A549 (cell line): Measurements from ENCODE around the gene CYP27B1. TPM values are rescaled to one million over a fixed set of nuclear protein-coding genes. Genes with fewer than 3 reads are reported as not detected.

Experiments
- ATAC-seq, 2 experiments: fragments of 200-7000 bp in 1 of 2; fragments of >200 bp in 1 of 2; cut with Nextera tagmentation in 1 of 2; cut with Tn5 transposase in 1 of 2; 3 replicates each; pipeline versions ENCODE4 v1.8.0 to v1.9.1; 2018 to 2020; ENCODE audit warnings: mild to moderate bottlenecking in 1 of 2, moderate library complexity in 1 of 2
- CTCF ChIA-PET: fragments of 300-600 bp; sonication (Branson Sonifier 250); formaldehyde crosslinking; extraction: SDS; loops from one replicate; lab custom pipeline; 2021; ENCODE audit warnings: antibody characterized with exemption, inconsistent platforms; lab: Yijun Ruan, JAX
- POLR2A ChIA-PET: fragments of 350-600 bp; formaldehyde crosslinking; extraction: SDS; loops from one replicate; lab custom pipeline; 2021; ENCODE audit warnings: antibody characterized with exemption, inconsistent platforms; lab: Yijun Ruan, JAX
- DNase-seq, 2 experiments: peaks; one replicate each; pipeline versions ENCODE4 v3.0.0 to v3.0.0-alpha.2; 2011 to 2016; ENCODE audit warnings: low read depth in 1 of 2, low spot score in 1 of 2
- FAIRE-seq: peaks from 2 replicates; lab custom pipeline; 2011; peaks lifted over from hg19 to GRCh38; lab: Jason Lieb, UNC
- H3K27ac ChIP-seq, 2 experiments: fragments of >200 bp; sonication (Bioruptor Twin); formaldehyde crosslinking; 3 replicates each; pipeline ENCODE4 v1.5.1; 2016 to 2017
- H3K4me1 ChIP-seq: fragments of >200 bp; sonication (Bioruptor Twin); formaldehyde crosslinking; 3 replicates; pipeline ENCODE4 v1.6.1; 2016
- H3K4me2 ChIP-seq: fragments of >200 bp; sonication (Bioruptor Twin); formaldehyde crosslinking; 3 replicates; pipeline ENCODE4 v1.6.1; 2016
- H3K4me3 ChIP-seq: fragments of >200 bp; sonication (Bioruptor Twin); formaldehyde crosslinking; 3 replicates; pipeline ENCODE4 v1.5.1; 2016
- H3K9me3 ChIP-seq: fragments of >200 bp; sonication (Bioruptor Twin); formaldehyde crosslinking; 3 replicates; pipeline ENCODE4 v1.6.1; 2016
- CBX8 ChIP-seq: fragments of 200-600 bp; sonication (generic); IDR thresholded peaks from 2 replicates; pipeline ENCODE4 v1.6.1; 2016
- CEBPB ChIP-seq, 2 experiments: fragments of >200 bp in 1 of 2; sonication (Bioruptor Twin) in 1 of 2; formaldehyde crosslinking in 1 of 2; IDR thresholded peaks; 2 replicates each; pipeline ENCODE4 v1.6.1; 2012 to 2016
- CHD2 ChIP-seq: fragments of 150-350 bp; IDR thresholded peaks from 2 replicates; pipeline ENCODE4 v1.6.1; 2014; ENCODE audit warnings: low read length; ENCODE audit not compliant: partially characterized antibody
- CHD4 ChIP-seq: fragments of 200-600 bp; sonication (generic); IDR thresholded peaks from 2 replicates; pipeline ENCODE4 v1.6.1; 2016; ENCODE audit warnings: antibody characterized with exemption, mild to moderate bottlenecking, borderline replicate concordance
- EHF ChIP-seq: fragments of 250-450 bp; sonication (Bioruptor Pico); IDR thresholded peaks from 2 replicates; pipeline ENCODE4 v1.5.0; 2020; ENCODE audit warnings: mild to moderate bottlenecking
- ESRRA ChIP-seq: fragments of 150-350 bp; IDR thresholded peaks from 2 replicates; pipeline ENCODE4 v1.6.1; 2014; ENCODE audit warnings: mild to moderate bottlenecking, low read length, borderline replicate concordance
- FOSB ChIP-seq: fragments of 250-450 bp; sonication (Bioruptor Pico); IDR thresholded peaks from 2 replicates; pipeline ENCODE4 v1.5.0; 2020; ENCODE audit warnings: mild to moderate bottlenecking, moderate library complexity
- FOXS1 ChIP-seq: fragments of 250-450 bp; sonication (Bioruptor Pico); IDR thresholded peaks from 2 replicates; pipeline ENCODE4 v1.5.0; 2020; ENCODE audit warnings: mild to moderate bottlenecking, moderate library complexity
- GATA3 ChIP-seq: IDR thresholded peaks from 2 replicates; pipeline ENCODE4 v1.6.1; 2012; ENCODE audit warnings: borderline replicate concordance
- HDAC2 ChIP-seq: fragments of 200-600 bp; sonication (generic); IDR thresholded peaks from 2 replicates; pipeline ENCODE4 v1.6.1; 2016
- HOXA7 ChIP-seq: fragments of 250-450 bp; sonication (Bioruptor Pico); IDR thresholded peaks from 2 replicates; pipeline ENCODE4 v1.5.0; 2020; ENCODE audit warnings: mild to moderate bottlenecking, moderate library complexity
- JUN ChIP-seq, 2 experiments: fragments of >200 bp; sonication (Bioruptor Twin); formaldehyde crosslinking; IDR thresholded peaks; 2 replicates in 1 of 2; 3 replicates in 1 of 2; pipeline ENCODE4 v1.6.1; 2016 to 2017
- MAFK ChIP-seq: fragments of 450-650 bp; IDR thresholded peaks from 2 replicates; pipeline ENCODE4 v1.6.1; 2014; ENCODE audit not compliant: partially characterized antibody
- MYC ChIP-seq: IDR thresholded peaks from 2 replicates; pipeline ENCODE4 v1.6.1; 2012; ENCODE audit warnings: mild to moderate bottlenecking, inconsistent platforms, low read length, improper control_type of control experiment, borderline replicate concordance
- NFE2L2 ChIP-seq: fragments of 150-350 bp; conservative IDR thresholded peaks from 2 replicates; pipeline ENCODE4 v1.6.1; 2014; ENCODE audit warnings: low read length
- PHF8 ChIP-seq: fragments of 200-600 bp; sonication (generic); IDR thresholded peaks from 2 replicates; pipeline ENCODE4 v1.6.1; 2016; ENCODE audit warnings: low read depth, mild to moderate bottlenecking, antibody characterized with exemption, moderate library complexity, borderline replicate concordance
- RARB ChIP-seq: fragments of 250-450 bp; sonication (Bioruptor Pico); IDR thresholded peaks from 2 replicates; pipeline ENCODE4 v1.8.0; 2021; ENCODE audit warnings: mild to moderate bottlenecking, moderate library complexity
- RFX5 ChIP-seq: fragments of 450-650 bp; IDR thresholded peaks from 2 replicates; pipeline ENCODE4 v1.7.1; 2014; ENCODE audit warnings: antibody characterized with exemption, mild to moderate bottlenecking, moderate library complexity
- SMC3 ChIP-seq: fragments of >200 bp; sonication (Bioruptor Twin); formaldehyde crosslinking; IDR thresholded peaks from 3 replicates; pipeline ENCODE4 v1.6.1; 2018; ENCODE audit warnings: inconsistent platforms
- SREBF2 ChIP-seq: fragments of 450-650 bp; IDR thresholded peaks from 2 replicates; pipeline ENCODE4 v1.6.1; 2014; ENCODE audit warnings: mild to moderate bottlenecking, moderate library complexity
- TFCP2L1 ChIP-seq: fragments of 250-450 bp; sonication (Bioruptor Pico); IDR thresholded peaks from 2 replicates; pipeline ENCODE4 v1.5.0; 2021; ENCODE audit warnings: mild to moderate bottlenecking
- ZC3H11A ChIP-seq: fragments of 450-650 bp; IDR thresholded peaks from 2 replicates; pipeline ENCODE4 v1.6.1; 2014; ENCODE audit warnings: antibody characterized with exemption, mild to moderate bottlenecking
- ZNF302 ChIP-seq: fragments of 250-450 bp; sonication (Bioruptor Pico); IDR thresholded peaks from 2 replicates; pipeline ENCODE4 v1.9.0; 2021; ENCODE audit warnings: inconsistent platforms, mild to moderate bottlenecking, moderate library complexity
- ZSCAN20 ChIP-seq: fragments of 250-450 bp; sonication (Bioruptor Pico); IDR thresholded peaks from 2 replicates; pipeline ENCODE4 v1.8.0; 2022; ENCODE audit warnings: mild to moderate bottlenecking, moderate library complexity
- WGBS: methylation state at CpG from one replicate; pipeline ENCODE4 v1.1.6; 2017; ENCODE audit errors: missing lambda C conversion rate; 5-methylcytosine and 5-hydroxymethylcytosine counted together
- polyA plus RNA-seq, 4 experiments: library from polyadenylated mRNA; depleted of rRNA in 3 of 4; stranded (reverse); fragments of >200 nt; fragmentation: RNase III in 1 of 4; extraction: RNeasy Plus Mini Kit Qiagen cat#74134 plus additional on column Dnase treatment in 1 of 4; gene quantifications; 2 replicates in 3 of 4; 3 replicates in 1 of 4; pipeline ENCODE4 v1.2.3, GENCODE V29; 2011 to 2017
- TF ChIP-seq, protein P1 (sequence below): fragments of >200 bp; sonication (Bioruptor Twin); formaldehyde crosslinking; IDR thresholded peaks from 3 replicates; pipeline ENCODE4 v1.6.1; 2016
- TF ChIP-seq, protein P2 (sequence below): fragments of 450-650 bp; IDR thresholded peaks from 2 replicates; pipeline ENCODE4 v1.6.1; 2014; ENCODE audit warnings: antibody characterized with exemption
- TF ChIP-seq, protein P3 (sequence below): fragments of 250-450 bp; sonication (Bioruptor Pico); IDR thresholded peaks from 2 replicates; pipeline ENCODE4 v1.5.0; 2021; ENCODE audit warnings: mild to moderate bottlenecking, moderate library complexity, borderline replicate concordance
- TF ChIP-seq, protein P4 (sequence below): fragments of 250-450 bp; sonication (Bioruptor Pico); IDR thresholded peaks from 2 replicates; pipeline ENCODE4 v1.5.0; 2020; ENCODE audit warnings: low read depth, mild to moderate bottlenecking, moderate library complexity
- TF ChIP-seq, protein P5 (sequence below): fragments of 200-600 bp; sonication (generic); IDR thresholded peaks from 2 replicates; pipeline ENCODE4 v1.6.1; 2016; ENCODE audit warnings: antibody characterized with exemption, mild to moderate bottlenecking, moderate library complexity

CYP27B1 gene
- polyA plus RNA-seq, 2 of the 4 experiments (the other 2 are of a cell fraction) = 1.9 to 2.3 TPM

DNA sequence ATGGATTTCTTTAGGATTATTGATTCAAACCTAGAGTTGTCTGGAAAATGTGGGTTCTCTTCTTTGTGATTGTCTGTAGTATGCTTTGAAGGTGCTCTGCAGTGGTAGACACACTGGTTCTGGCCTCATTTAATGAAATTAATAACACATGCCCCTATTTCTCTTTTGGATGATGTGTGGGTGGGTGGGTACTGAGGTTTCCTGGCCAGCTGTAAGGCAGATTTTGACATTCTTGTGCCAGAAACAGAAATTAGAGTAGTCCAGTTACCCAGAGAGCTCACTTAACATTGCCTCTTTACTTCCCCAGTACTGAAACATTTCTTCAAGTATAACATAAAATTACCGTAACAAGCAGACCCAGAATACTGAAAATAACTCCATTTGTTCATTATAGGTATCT, 30.1 kb upstream of the CYP27B1 start:
- Histone ChIP-seq H3K27ac (no peak overlapping the region), H3K4me2 (no peak overlapping the region), H3K9me3 (no peaks in the 10 kb centered on the region), H3K4me1 (peaks cover 11% of the 10 kb centered on the region; the same call in 2 of the 3 replicates), H3K4me3 (no peak overlapping the region)
- DNase-seq (no peak), ATAC-seq (no peak), FAIRE-seq (no peak)
- WGBS = 96% methylated on average over 1 of the region's 1 CpG
- POLR2A ChIA-PET = no interaction called here
- CTCF ChIA-PET = interaction anchor here (1.0 to 1.6 kb wide), 2 partner anchors 14 to 35 kb away, joined by 3 to 6 read pairs; partner anchors contain the start of gene TSFM
- no peak for TF ChIP-seq FOSB (CRISPR knock-in tag)
- no peak for TF ChIP-seq RFX5
- no peak for TF ChIP-seq SREBF2
- TF ChIP-seq CBX8 = no peak
- TF ChIP-seq, protein P1, sequence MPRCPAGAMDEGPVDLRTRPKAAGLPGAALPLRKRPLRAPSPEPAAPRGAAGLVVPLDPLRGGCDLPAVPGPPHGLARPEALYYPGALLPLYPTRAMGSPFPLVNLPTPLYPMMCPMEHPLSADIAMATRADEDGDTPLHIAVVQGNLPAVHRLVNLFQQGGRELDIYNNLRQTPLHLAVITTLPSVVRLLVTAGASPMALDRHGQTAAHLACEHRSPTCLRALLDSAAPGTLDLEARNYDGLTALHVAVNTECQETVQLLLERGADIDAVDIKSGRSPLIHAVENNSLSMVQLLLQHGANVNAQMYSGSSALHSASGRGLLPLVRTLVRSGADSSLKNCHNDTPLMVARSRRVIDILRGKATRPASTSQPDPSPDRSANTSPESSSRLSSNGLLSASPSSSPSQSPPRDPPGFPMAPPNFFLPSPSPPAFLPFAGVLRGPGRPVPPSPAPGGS = no peak
- no peak for TF ChIP-seq NFE2L2
- TF ChIP-seq CEBPB (IDR thresholded peaks at IDR 0.05) = no peak
- TF ChIP-seq ZSCAN20 (CRISPR knock-in tag) = no peak
- TF ChIP-seq JUN (IDR thresholded peaks at IDR 0.05) = no peak
- TF ChIP-seq, protein P2, sequence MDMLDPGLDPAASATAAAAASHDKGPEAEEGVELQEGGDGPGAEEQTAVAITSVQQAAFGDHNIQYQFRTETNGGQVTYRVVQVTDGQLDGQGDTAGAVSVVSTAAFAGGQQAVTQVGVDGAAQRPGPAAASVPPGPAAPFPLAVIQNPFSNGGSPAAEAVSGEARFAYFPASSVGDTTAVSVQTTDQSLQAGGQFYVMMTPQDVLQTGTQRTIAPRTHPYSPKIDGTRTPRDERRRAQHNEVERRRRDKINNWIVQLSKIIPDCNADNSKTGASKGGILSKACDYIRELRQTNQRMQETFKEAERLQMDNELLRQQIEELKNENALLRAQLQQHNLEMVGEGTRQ = no peak
- TF ChIP-seq, protein P3, sequence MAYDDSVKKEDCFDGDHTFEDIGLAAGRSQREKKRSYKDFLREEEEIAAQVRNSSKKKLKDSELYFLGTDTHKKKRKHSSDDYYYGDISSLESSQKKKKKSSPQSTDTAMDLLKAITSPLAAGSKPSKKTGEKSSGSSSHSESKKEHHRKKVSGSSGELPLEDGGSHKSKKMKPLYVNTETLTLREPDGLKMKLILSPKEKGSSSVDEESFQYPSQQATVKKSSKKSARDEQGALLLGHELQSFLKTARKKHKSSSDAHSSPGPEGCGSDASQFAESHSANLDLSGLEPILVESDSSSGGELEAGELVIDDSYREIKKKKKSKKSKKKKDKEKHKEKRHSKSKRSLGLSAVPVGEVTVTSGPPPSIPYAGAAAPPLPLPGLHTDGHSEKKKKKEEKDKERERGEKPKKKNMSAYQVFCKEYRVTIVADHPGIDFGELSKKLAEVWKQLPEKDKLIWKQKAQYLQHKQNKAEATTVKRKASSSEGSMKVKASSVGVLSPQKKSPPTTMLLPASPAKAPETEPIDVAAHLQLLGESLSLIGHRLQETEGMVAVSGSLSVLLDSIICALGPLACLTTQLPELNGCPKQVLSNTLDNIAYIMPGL = no peak
- no peak for TF ChIP-seq GATA3
- TF ChIP-seq FOXS1 (CRISPR knock-in tag) = no peak
- no peak for TF ChIP-seq EHF (CRISPR knock-in tag)
- TF ChIP-seq CHD4 = no peak
- no peak for TF ChIP-seq MYC
- no peak for TF ChIP-seq HOXA7 (CRISPR knock-in tag)
- TF ChIP-seq, protein P4, sequence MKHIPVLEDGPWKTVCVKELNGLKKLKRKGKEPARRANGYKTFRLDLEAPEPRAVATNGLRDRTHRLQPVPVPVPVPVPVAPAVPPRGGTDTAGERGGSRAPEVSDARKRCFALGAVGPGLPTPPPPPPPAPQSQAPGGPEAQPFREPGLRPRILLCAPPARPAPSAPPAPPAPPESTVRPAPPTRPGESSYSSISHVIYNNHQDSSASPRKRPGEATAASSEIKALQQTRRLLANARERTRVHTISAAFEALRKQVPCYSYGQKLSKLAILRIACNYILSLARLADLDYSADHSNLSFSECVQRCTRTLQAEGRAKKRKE (CRISPR knock-in tag) = no peak

DNA sequence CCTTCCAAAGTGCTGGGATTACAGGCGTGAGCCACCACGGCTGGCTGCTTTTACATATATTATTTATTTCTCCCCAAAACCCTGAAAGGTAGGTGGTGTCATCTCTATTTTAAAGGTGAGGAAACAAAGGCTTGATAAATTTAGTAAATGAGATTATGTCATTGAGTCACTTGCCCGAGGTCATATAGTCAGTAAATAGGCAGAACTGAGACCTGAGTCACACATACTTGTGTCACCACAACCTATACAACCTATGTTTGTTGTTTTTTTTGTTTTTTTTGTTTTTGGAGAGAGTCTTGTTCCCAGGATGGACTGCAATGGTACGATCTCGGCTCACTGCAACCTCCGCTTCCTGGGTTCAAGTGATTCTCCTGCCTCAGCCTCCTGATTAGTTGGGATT, 28.5 kb upstream of the CYP27B1 start:
- ATAC-seq (no peak), DNase-seq (no peak), FAIRE-seq (no peak)
- no peaks in the 10 kb centered on the region for H3K9me3 ChIP-seq
- no peak overlapping the region for H3K4me3 ChIP-seq
- 86% methylated on average over 6 of the region's 6 CpGs for WGBS
- H3K4me1 ChIP-seq = peaks cover 11% of the 10 kb centered on the region; the same call in 2 of the 3 replicates
- no peak overlapping the region for H3K4me2 ChIP-seq
- no peak overlapping the region for H3K27ac ChIP-seq
- ChIA-PET POLR2A (no interaction called here), CTCF (interaction anchor here (0.6 to 4.0 kb wide), 4 partner anchors 12 to 109 kb away, joined by 3 to 26 read pairs (median 3); partner anchors contain the start of genes AVIL and TSFM)
- TF ChIP-seq CHD2 (no peak), SMC3 (no peak), ZNF302 (no peak), ESRRA (no peak), PHF8 (no peak), MAFK (no peak), ZC3H11A (no peak), NFE2L2 (no peak), HDAC2 (no peak), RFX5 (no peak), TFCP2L1 (CRISPR knock-in tag) (no peak), RARB (CRISPR knock-in tag) (no peak)
- TF ChIP-seq, protein P3 = no peak
- TF ChIP-seq, protein P5, sequence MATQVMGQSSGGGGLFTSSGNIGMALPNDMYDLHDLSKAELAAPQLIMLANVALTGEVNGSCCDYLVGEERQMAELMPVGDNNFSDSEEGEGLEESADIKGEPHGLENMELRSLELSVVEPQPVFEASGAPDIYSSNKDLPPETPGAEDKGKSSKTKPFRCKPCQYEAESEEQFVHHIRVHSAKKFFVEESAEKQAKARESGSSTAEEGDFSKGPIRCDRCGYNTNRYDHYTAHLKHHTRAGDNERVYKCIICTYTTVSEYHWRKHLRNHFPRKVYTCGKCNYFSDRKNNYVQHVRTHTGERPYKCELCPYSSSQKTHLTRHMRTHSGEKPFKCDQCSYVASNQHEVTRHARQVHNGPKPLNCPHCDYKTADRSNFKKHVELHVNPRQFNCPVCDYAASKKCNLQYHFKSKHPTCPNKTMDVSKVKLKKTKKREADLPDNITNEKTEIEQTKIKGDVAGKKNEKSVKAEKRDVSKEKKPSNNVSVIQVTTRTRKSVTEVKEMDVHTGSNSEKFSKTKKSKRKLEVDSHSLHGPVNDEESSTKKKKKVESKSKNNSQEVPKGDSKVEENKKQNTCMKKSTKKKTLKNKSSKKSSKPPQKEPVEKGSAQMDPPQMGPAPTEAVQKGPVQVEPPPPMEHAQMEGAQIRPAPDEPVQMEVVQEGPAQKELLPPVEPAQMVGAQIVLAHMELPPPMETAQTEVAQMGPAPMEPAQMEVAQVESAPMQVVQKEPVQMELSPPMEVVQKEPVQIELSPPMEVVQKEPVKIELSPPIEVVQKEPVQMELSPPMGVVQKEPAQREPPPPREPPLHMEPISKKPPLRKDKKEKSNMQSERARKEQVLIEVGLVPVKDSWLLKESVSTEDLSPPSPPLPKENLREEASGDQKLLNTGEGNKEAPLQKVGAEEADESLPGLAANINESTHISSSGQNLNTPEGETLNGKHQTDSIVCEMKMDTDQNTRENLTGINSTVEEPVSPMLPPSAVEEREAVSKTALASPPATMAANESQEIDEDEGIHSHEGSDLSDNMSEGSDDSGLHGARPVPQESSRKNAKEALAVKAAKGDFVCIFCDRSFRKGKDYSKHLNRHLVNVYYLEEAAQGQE = no peak
